Amniotic stem cell (primary cell): ENCODE data around the gene AUH.

Experiments used
- DNase-seq: peaks from one replicate; lab custom pipeline; 2025; lab: John Stamatoyannopoulos, UW

Gene AUH

DNA sequence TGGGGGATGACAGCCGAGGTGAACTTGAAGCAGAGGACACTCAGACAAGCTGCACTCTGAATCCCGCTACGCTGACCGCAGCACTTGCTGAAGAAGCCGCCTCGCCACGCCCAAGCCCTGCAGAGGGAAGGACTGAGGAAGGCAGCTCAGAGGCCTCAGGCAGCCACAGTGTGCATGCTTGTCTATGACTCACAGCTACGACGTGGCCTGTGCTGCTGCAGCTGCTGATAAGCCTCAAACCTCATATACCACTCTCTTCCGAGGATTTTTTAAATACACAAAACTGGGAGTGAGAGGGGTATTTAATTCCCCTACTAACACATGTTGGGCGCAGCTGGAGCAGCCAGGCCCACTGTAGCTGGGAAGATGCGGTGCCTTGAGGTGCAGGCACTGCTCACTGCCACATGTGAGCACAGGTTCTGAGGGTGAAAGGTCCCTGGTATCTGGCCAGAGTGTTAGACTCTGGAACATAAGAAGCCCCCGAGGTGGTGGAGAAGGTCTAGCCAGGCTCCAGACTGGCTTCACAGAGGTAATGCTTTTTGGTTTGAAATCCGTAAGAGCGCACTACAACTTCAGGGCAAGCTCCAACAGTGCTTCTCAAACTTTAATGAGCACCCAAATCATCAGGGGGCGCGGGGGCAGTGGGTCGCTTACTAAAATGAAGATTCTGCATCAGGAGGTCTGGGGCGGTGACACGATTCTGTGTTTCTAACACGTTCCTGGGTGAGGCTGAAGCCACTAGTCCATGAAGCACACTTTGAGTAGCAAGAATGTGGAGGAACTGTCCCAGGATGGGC, 196.8 kb downstream of the AUH start:
- peak; percentile 88 for DNase-seq
